Right renal cortex interstitium (tissue), 3 donors: ENCODE data around the gene GNB3. TPM values are rescaled to one million over a fixed set of nuclear protein-coding genes. Genes with fewer than 3 reads are reported as not detected.
"Not testable (repeated sequence)": the region's sequence is repeated elsewhere in the genome, so short reads cannot be mapped to it uniquely, and the experiment has no call there.

Experiments used
- DNase-seq, 3 donors: peaks; one replicate each; pipeline ENCODE4 v3.0.0-alpha.2; 2013; ENCODE audit warnings: low read depth in 3 of 3, low spot score in 2 of 3
- polyA plus RNA-seq, 3 donors: library from polyadenylated mRNA; unstranded; fragments of 120-200 nt; gene quantifications; one replicate each; pipeline ENCODE4 v1.2.1, GENCODE V29; 2013; ENCODE audit not compliant: insufficient read length in 3 of 3

Gene GNB3
- polyA plus RNA-seq, 3 donors, result 3.7 to 4.3 (median 4.3) TPM

DNA sequence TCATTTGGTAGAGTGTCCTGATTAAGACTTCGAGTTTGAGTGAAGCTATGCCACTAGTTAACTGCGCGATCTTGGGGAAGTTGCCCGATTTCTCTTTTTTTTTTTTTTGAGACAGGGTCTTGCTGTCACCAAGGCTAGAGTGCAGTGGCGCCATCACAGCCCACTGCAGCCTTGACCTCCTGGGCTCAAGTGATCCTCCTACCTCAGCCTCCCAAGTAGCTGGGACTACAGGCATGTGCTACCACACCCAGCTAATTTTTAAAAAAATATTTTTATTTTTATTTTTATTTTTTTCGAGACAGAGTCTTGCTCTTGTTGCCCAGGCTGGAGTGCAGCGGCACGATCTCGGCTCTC is 33.3 kb downstream of the GNB3 start:
- not testable (repeated sequence) for DNase-seq

DNA sequence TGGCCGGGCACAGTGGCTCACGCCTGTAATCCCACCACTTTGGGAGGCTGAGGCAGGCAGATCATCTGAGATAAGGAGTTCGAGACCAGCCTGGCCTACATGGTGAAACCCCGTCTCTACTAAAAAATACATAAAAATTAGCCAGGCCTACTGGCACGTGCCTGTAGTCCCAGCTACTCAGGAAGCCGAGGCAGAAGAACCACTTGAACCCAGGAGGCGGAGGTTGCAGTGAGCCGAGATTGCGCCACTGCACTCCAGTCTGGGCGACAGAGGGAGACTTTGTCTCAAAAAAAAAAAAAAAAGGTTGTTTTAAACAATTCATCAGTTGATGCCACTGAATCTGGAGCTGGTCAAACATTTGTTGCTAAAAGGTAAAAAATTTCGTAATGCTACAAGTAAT is 39.1 kb downstream of the GNB3 start:
- not testable (repeated sequence) for DNase-seq

DNA sequence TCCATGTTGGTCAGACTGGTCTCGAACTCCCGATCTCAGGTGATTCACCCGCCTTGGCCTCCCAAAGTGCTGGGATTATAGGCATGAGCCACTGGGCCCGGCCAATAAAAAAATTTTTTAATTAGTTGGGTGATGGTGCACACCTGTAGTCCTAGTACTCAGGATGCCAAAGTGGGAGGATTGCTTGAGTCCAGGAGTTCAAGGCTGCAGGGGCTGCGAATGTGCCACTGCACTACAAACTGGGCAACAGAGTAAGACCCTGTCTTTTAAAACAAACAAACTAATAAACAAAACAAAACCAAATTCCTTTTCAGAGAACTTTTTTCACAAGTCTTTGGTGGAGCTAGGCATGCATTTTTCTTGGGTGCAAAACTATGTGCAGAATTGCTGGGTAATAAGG is 42.5 kb downstream of the GNB3 start:
- no peak for DNase-seq

DNA sequence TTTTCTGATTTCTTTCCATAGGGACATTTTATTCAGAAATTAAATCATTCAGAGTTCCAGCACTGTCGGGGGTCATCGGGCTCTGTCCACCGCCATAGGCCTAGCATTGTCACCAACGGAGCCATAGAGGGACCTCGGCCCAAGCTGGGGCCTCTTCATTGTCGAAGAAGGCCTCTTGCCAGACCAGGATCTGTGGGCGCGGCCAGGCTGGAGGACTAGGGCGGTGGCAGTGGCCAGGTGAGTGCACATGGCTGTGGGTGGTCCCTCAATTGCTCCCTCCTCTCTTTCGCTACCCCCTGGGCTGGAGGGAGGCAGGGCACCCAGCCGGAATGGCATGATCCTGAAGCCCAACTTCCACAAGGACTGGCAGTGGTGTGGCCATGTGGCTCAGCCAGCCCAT is 43.0 kb downstream of the GNB3 start:
- no peak for DNase-seq

DNA sequence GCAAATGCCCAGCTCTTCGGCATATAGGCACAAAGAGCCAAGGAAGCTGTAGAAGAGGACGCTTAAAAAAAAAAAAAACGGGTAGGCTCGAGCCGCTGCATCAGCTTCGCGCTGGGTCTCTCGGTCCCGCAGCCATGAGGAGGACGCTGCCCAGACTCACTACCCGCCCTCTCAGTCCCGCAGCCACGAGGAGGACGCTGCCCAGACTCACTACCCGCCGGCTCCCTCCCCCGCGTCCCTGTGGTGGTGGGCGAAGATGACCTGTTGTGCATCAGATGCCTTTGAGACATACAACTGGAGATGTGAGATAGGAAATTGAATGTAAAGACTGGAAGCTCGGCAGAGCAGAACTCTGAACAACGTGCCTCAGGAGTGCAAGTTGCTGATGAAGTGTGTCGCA is 43.8 kb downstream of the GNB3 start:
- no peak for DNase-seq

DNA sequence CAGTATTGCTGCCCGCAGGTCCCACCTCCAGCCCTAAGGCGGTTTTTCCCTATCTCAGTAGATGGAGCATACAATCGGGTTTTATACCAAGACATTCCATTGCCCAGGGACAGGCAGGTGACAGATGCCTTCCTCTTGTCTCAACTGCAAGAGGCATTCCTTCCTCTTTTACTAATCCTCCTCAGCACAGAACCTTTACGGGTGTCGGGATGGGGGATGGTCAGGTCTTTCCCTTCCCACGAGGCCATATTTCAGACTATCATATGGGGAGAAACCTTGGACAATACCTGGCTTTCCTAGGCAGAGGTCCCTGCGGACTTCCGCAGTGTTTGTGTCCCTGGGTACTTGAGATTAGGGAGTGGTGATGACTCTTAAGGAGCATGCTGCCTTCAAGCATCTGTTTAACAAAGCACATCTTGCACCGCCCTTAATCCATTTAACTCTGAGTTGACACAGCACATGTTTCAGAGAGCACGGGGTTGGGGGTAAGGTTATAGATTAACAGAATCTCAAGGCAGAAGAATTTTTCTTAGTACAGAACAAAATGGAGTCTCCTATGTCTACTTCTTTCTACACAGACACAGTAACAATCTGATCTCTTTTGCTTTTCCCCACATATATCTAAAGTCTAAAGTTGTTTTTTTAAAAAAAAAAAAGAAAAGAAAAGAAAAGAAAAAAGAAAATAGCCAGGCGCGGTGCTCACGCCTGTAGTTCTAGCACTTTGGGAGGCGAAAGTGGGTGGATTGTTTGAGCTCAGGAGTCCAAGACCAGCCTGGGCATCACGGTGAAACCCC is 45.7 kb downstream of the GNB3 start:
- not testable (repeated sequence) for DNase-seq

DNA sequence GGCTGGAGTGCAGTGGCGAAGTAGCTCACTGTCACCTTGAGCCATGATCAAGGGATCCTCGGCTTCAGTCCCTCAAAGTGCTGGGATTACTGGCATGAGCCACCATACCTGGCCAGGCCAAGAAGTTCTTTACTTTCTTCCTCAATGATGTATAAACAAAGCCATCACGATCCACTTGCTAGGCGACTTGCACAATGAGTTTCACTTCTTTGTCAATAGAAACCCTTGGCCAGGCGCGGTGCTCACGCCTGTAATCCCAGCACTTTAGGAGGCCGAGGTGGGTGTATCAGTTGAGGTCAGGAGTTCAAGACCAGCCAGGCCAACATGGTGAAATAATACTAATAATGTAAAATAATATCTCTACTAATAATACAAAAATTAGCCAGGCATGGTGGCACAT is 46.7 kb downstream of the GNB3 start:
- DNase-seq, result no peak

DNA sequence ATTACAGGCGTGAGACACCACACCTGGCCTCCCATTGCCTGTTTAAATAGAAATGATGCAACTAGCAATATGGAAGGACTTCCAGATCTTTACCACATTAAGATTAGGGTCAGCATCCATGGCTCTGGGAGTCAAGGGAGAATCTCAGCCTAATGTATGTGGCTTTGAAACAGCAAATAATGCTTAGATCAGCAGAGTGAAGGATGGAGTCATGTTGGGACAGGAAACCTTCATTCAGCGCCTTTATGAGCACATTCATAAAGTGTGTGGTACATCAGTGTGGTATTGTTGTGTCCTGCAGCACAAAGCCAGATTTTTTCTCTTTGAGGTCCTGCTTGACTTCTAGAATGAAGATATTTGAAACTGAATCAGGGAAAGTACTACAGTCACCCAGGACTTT is 47.6 kb downstream of the GNB3 start:
- DNase-seq, result no peak

DNA sequence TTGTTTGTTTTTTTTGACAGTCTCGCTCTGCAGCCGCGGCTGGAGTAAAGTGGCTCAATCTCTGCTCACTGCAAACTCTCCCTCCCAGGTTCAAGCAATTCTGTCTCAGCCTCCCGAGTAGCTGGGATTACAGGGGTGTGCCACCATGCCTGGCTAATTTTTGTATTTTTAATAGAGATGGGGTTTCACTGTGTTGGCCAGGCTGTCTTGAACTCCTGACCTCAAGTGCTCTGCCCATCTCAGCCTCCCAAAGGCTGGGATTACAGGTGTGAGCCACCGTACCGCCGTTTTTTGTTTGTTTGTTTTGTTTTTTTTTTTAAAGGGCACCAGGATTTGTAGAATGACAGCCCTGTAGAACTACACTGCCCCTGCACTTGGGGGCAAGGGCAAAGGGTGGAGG is 48.1 kb downstream of the GNB3 start:
- not testable (repeated sequence) for DNase-seq

DNA sequence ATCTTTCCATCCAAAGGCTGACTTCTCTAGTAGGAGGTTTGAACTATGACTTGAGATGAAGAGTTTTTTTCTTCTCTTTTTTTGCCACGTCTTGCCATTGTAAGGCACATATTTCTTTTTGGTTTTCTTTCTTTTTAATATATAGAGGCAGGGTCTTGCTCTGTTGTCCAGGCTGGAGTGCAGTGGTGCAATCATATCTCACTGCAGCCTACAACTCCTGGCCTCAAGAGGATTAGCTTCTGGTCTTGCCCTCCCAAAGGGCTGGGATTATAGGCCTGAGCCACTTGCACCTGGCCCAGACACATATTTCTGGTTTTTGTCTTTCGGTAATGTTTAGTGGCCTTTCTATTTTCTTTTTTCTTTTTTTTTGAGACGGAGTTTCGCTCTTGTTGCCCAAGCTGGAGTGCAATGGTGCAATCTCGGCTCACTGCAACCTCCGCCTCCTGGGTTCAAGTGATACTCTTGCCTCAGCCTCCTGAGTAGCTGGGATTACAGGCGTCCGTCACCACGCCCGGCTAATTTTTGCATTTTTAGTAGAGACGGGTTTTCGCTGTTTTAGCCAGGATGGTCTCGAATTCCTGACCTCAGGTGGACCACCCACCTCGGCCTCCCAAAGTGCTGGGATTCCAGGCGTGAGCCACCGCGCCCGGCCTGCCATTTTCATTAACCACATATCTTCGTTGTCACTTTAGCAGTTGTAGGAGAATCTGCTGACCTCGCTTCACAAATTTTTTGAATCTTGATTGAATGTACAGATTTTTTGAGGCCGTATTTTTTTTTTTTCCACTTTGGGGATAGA is 49.2 kb downstream of the GNB3 start:
- DNase-seq, result not testable (repeated sequence)

DNA sequence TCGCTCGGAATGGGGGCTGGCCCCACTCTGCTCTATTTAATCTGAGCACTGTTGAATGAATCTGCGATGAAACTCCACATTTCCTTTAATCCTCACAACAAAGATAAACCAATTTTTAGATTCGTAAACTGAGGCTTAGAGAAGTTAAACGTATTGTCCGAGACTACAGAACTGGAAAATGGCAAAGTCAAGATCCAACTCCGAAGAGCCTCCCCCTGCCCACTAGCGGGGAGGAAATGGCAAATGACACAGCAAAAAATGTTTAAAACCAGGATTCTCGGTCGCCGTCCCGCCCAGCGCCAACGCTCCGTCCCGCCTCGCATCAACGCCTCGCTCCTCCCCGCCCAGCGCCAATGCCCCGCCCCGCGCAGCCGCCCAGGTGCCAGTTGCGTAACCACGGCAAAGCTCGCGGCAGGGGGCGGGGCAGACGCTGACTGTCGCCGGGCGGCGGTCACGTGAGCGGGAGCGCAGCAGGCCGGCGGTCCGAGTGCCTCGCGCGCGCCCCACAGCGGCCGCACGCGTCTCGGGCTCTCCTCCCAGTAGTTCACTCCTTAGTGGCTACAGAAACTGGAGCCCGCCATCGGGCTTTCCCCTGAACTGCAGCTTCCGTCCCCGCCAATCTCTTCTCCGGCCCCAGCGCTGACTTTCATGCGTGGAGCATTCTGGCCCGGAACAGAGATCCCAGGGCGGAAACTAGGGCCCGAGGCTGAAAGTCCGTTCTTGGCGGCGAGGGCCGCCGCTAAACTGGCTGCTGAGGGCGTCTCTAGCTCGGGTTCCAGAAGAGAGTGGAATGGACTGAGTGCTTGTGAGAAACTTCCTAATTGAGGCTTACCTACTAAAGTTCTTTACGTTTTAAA is 50.3 kb downstream of the GNB3 start:
- DNase-seq, result peak; percentile 85 to 96 (median 92)

DNA sequence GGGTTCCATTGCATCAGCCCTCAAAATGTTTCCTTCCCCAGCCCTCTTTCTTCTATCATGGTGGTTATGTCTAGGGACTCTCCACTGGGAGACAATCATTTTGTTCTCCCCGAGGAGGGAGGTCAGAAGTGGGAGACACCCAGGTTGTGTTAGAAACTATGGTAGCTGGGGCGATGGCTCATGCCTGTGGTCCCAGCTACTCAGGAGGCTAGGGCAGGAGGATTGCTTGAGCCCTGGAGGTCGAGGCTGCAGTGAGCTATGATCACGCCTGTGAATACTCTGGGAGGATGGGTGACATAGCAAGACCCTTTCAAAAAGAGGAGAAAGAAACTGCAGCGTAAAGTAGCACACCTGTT is 50.9 kb downstream of the GNB3 start:
- DNase-seq, result no peak

DNA sequence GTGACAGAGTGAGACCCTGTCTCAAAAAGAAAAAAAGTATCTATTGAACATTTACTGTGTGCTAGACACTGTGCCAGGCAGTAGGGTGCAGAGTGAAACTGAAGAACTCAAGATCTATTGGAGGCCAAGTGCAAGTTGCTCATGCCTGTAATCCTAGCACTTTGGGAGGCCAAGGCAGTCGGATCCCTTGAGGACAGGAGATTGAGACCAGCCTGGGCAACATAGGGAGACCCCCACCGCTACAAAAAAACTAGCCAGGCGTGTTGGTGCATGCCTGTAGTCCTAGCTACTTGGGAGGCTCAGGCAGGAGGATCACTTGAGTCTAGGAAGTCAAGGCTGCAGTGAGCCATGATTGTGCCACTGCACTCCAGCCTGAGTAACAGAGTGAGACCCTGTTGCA is 52.0 kb downstream of the GNB3 start:
- not testable (repeated sequence) for DNase-seq

DNA sequence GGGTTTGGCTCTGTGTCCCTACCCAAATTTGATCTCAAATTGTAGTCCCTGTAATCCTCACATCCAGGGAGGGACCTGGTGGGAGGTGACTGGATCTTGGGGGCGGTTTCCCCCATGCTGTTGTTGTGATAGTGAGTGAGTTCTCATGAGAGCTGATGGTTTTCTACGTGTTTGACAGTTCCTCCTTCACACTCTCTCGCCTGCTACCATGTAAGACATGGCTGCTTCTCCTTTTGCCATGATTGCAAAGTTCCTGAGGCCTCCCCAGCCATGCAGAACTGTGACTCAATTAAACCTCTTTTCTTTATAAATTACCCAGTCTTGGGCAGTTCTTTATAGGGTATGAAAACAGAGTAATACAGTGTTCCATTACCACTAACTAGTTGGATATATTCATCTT is 53.6 kb downstream of the GNB3 start:
- DNase-seq, result no peak

Other genes with a start within 250 kb of the GNB3 start
- gene CHD4, start 233.5 kb upstream of the GNB3 start, polyA plus RNA-seq, result 100 to 1,000 TPM; 277 to 287 (median 283) TPM
- 1 to 10 TPM in 2 of 3 donors, under 1 TPM in 1; 0.75 to 1.3 (median 1.2) TPM for gene LPAR5, start 205.0 kb upstream of the GNB3 start, polyA plus RNA-seq
- 1 to 10 TPM; 3.5 to 4.7 (median 4.6) TPM for gene ACRBP, start 193.5 kb upstream of the GNB3 start, polyA plus RNA-seq
- 100 to 1,000 TPM; 125 to 134 (median 128) TPM for gene ING4, start 177.8 kb upstream of the GNB3 start, polyA plus RNA-seq
- gene ZNF384, start 151.6 kb upstream of the GNB3 start, polyA plus RNA-seq, result 10 to 100 TPM; 73.2 to 86.0 (median 76.1) TPM
- gene PIANP, start 140.1 kb upstream of the GNB3 start, polyA plus RNA-seq, result 1 to 10 TPM; 8.1 to 9.0 (median 8.9) TPM
- gene COPS7A, start 116.9 kb upstream of the GNB3 start, polyA plus RNA-seq, result 10 to 100 TPM; 58.7 to 69.4 (median 63.4) TPM
- gene MLF2, start 87.8 kb upstream of the GNB3 start, polyA plus RNA-seq, result 100 to 1,000 TPM; 184 to 208 (median 196) TPM
- 100 to 1,000 TPM; 498 to 577 (median 564) TPM for gene PTMS, start 74.6 kb upstream of the GNB3 start, polyA plus RNA-seq
- 1 to 10 TPM in 1 of 3 donors, under 1 TPM in 2; 0.75 to 1.7 (median 0.90) TPM for gene LAG3, start 68.4 kb upstream of the GNB3 start, polyA plus RNA-seq
- gene CD4, start 51.4 kb upstream of the GNB3 start, polyA plus RNA-seq, result 10 to 100 TPM; 28.0 to 32.4 (median 31.7) TPM
- gene GPR162, start 19.1 kb upstream of the GNB3 start, polyA plus RNA-seq, result 10 to 100 TPM; 22.1 to 28.7 (median 24.7) TPM
- gene P3H3, start 12.5 kb upstream of the GNB3 start, polyA plus RNA-seq, result 10 to 100 TPM; 22.8 to 27.5 (median 24.6) TPM
- 10 to 100 TPM; 20.5 to 23.3 (median 22.7) TPM for gene CDCA3, start 10.4 kb downstream of the GNB3 start, polyA plus RNA-seq
- gene USP5, start 11.2 kb downstream of the GNB3 start, polyA plus RNA-seq, result 10 to 100 TPM; 56.7 to 63.5 (median 61.2) TPM
- 100 to 1,000 TPM; 611 to 637 (median 629) TPM for gene TPI1, start 26.6 kb downstream of the GNB3 start, polyA plus RNA-seq
- 10 to 100 TPM in 2 of 3 donors, 1 to 10 TPM in 1; 7.4 to 13.7 (median 13.2) TPM for gene SPSB2, start 32.4 kb downstream of the GNB3 start, polyA plus RNA-seq
- 10 to 100 TPM; 19.1 to 23.5 (median 23.4) TPM for gene LRRC23, start 63.9 kb downstream of the GNB3 start, polyA plus RNA-seq
- gene ENO2, start 73.7 kb downstream of the GNB3 start, polyA plus RNA-seq, result 10 to 100 TPM; 12.0 to 12.5 (median 12.2) TPM
- 10 to 100 TPM; 83.9 to 95.0 (median 90.0) TPM for gene ATN1, start 87.0 kb downstream of the GNB3 start, polyA plus RNA-seq
- 1 to 10 TPM in 2 of 3 donors, not detected in 1; 5.0 to 6.0 TPM for gene RNU7-1, start 102.9 kb downstream of the GNB3 start, polyA plus RNA-seq
- 100 to 1,000 TPM; 146 to 155 (median 153) TPM for gene C12orf57, start 103.1 kb downstream of the GNB3 start, polyA plus RNA-seq
- 10 to 100 TPM; 19.0 to 21.1 (median 19.5) TPM for gene PTPN6, start 110.4 kb downstream of the GNB3 start, polyA plus RNA-seq
- 100 to 1,000 TPM; 256 to 268 (median 266) TPM for gene PHB2, start 129.7 kb downstream of the GNB3 start, polyA plus RNA-seq
- gene EMG1, start 130.0 kb downstream of the GNB3 start, polyA plus RNA-seq, result 10 to 100 TPM; 41.6 to 48.2 (median 45.0) TPM
- 10 to 100 TPM; 61.5 to 68.3 (median 65.3) TPM for gene LPCAT3, start 177.6 kb downstream of the GNB3 start, polyA plus RNA-seq
- 10 to 100 TPM; 49.2 to 60.0 (median 50.5) TPM for gene C1S, start 219.8 kb downstream of the GNB3 start, polyA plus RNA-seq